Testis (tissue), 2 donors: ENCODE results near the gene PAIP1.

Source experiments
- POLR2A ChIP-seq: fragments of 450-650 bp; IDR thresholded peaks from one replicate; pipeline ENCODE4 v1.6.1; 2017; ENCODE audit warnings: antibody characterized with exemption, mild to moderate bottlenecking, moderate library complexity
- TF ChIP-seq, protein P1 (sequence below), 3 experiments: fragments of 450-650 bp in 2 of 3; fragments of 200-600 bp in 1 of 3; sonication (generic) in 1 of 3; IDR thresholded peaks; one replicate each; pipeline ENCODE4 v1.5.1; 2016 to 2019; ENCODE audit warnings: antibody characterized with exemption in 3 of 3, mild to moderate bottlenecking in 2 of 3, moderate library complexity in 1 of 3

DNA sequence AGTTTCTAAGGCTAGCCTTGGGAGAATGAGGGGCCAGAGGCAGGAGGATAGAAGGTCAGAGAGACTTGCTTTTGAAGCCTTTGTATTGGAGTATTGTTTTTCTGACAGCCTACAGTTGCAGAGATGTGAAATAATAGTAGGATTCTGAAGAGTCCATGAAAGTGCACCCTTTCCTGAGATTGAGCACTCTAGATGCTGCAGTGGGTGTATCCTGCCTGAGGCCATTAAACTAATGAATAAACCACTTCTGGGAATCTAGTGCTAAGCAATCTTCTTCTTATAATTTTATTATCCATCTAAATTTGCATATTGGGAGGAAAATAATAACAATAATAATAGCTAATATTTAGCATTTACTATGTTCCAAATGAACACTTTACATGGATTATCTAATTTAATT, 26.8 kb upstream of the PAIP1 start:
- TF ChIP-seq, protein P1, sequence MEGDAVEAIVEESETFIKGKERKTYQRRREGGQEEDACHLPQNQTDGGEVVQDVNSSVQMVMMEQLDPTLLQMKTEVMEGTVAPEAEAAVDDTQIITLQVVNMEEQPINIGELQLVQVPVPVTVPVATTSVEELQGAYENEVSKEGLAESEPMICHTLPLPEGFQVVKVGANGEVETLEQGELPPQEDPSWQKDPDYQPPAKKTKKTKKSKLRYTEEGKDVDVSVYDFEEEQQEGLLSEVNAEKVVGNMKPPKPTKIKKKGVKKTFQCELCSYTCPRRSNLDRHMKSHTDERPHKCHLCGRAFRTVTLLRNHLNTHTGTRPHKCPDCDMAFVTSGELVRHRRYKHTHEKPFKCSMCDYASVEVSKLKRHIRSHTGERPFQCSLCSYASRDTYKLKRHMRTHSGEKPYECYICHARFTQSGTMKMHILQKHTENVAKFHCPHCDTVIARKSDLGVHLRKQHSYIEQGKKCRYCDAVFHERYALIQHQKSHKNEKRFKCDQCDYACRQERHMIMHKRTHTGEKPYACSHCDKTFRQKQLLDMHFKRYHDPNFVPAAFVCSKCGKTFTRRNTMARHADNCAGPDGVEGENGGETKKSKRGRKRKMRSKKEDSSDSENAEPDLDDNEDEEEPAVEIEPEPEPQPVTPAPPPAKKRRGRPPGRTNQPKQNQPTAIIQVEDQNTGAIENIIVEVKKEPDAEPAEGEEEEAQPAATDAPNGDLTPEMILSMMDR (IDR thresholded peaks at IDR 0.05) = no peak
- no peak for TF ChIP-seq POLR2A
